ENCODE measurements around the gene FAM83F. TPM values are rescaled to one million over a fixed set of nuclear protein-coding genes. Genes with fewer than 3 reads are reported as not detected.

The FAM83F gene
- total RNA-seq, 1 donor from 2014 or later, result 1.4 TPM

- Histone ChIP-seq H3K36me3 (no peaks in the 10 kb centered on the region), H3K27me3 (ENCODE audit: low read depth) (peaks cover 52% of the 10 kb centered on the region), H3K4me1 (peaks cover 4% of the 10 kb centered on the region), H3K9me3 (no peaks in the 10 kb centered on the region), H3K4me3 (no peak overlapping the region), H3K27ac (no peak overlapping the region)
- TF ChIP-seq, protein P1, sequence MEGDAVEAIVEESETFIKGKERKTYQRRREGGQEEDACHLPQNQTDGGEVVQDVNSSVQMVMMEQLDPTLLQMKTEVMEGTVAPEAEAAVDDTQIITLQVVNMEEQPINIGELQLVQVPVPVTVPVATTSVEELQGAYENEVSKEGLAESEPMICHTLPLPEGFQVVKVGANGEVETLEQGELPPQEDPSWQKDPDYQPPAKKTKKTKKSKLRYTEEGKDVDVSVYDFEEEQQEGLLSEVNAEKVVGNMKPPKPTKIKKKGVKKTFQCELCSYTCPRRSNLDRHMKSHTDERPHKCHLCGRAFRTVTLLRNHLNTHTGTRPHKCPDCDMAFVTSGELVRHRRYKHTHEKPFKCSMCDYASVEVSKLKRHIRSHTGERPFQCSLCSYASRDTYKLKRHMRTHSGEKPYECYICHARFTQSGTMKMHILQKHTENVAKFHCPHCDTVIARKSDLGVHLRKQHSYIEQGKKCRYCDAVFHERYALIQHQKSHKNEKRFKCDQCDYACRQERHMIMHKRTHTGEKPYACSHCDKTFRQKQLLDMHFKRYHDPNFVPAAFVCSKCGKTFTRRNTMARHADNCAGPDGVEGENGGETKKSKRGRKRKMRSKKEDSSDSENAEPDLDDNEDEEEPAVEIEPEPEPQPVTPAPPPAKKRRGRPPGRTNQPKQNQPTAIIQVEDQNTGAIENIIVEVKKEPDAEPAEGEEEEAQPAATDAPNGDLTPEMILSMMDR (IDR thresholded peaks at IDR 0.05), result no peak
- DNase-seq (no peak), ATAC-seq (no peak)
- intact Hi-C loops (cut with DNase I), result no loop called here
These were observed 2.7 kb downstream of the FAM83F start for GRCh38 chr22:39997421-39997820.

DNA sequence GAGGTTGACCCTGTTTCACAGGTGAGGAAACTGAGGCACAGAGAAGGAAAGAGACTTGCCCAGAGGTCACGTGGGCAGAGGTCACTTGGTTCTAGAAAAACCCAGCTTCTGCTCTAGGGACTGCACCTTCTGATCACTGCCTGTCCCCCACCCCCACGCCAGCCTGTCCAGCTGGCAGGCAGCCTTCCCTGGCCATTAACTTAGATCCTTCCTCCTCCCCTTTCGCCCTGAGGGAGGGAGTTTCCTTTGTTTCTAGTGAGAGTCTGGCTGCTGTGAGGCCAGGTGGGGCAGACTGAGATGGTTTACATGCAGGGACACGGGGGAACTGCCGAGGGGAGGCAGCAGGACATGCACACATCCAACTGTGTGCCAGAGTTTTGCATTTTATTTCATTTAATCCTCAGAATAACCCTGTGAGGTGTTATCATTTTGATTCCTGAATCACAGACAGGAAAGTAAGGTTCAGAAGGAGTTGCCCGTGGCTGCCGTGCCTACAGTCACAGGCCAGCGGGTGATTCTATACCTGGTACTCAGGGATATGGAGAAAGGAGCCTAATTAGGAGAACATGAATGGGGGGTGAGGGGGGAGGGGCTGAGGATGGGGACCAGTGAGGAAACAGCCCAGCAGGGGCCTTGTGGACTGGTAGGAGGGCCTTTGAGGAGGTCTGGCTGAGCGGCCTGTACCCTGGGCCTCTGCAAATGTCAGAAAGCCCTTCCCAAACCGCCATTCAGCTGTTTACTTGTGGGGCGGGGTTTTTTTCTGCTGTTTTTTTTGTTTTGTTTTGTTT is 3.4 kb downstream of the FAM83F start:
- peaks cover 4% of the 10 kb centered on the region for H3K4me1 ChIP-seq
- no peak for ATAC-seq
- peaks cover 45% of the 10 kb centered on the region for H3K27me3 ChIP-seq (ENCODE audit: low read depth)
- DNase-seq, result no peak
- no peak overlapping the region for H3K4me3 ChIP-seq
- intact Hi-C loops (cut with DNase I), result no loop called here
- H3K27ac ChIP-seq, result no peak overlapping the region
- H3K9me3 ChIP-seq, result no peaks in the 10 kb centered on the region
- TF ChIP-seq, protein P1 (IDR thresholded peaks at IDR 0.05), result no peak
- H3K36me3 ChIP-seq, result no peaks in the 10 kb centered on the region

DNA sequence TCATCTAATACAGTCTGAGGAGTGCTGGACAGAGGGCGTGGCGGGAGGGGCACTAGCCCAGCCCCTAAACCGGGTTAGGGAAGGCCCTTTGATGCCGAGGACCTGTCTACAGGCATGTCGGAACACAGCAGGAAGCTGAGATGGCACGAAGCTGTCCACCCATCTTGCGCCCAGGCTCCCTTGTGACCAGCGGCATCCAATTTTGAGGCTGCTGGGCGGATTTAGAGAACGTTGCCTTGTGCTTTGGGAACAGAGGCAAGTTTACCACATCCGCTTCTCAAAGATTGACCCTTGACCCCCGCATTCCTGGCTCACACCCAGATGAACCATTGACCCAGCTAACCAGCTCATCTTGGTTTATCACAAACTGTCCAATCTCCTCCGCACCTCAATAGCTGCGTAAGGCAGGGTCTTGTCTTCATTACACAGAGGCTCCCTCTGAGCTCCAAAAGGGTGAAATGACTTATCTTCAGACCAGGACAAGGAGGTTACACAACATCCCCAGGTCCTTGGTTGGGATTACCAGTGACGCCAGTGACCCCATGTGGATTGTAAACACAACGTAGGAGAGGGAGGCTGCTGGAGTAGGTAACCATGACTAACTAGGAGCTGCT is 4.5 kb downstream of the FAM83F start:
- Histone ChIP-seq H3K27me3 (ENCODE audit: low read depth) (peaks cover 36% of the 10 kb centered on the region), H3K27ac (no peak overlapping the region), H3K4me1 (peaks cover 3% of the 10 kb centered on the region), H3K4me3 (no peak overlapping the region), H3K9me3 (no peaks in the 10 kb centered on the region), H3K36me3 (no peaks in the 10 kb centered on the region)
- intact Hi-C loops (cut with DNase I), result no loop called here
- DNase-seq, result no peak
- TF ChIP-seq, protein P1 (IDR thresholded peaks at IDR 0.05), result no peak
- ATAC-seq, result no peak

- H3K36me3 ChIP-seq, result no peaks in the 10 kb centered on the region
- no peaks in the 10 kb centered on the region for H3K4me1 ChIP-seq
- no peak overlapping the region for H3K4me3 ChIP-seq
- no peak overlapping the region for H3K27ac ChIP-seq
- DNase-seq, result no peak
- intact Hi-C loops (cut with DNase I), result no loop called here
- ATAC-seq, result no peak
- no peaks in the 10 kb centered on the region for H3K9me3 ChIP-seq
- peaks cover 29% of the 10 kb centered on the region for H3K27me3 ChIP-seq (ENCODE audit: low read depth)
- TF ChIP-seq, protein P1 (IDR thresholded peaks at IDR 0.05), result no peak
These were observed 5.4 kb downstream of the FAM83F start for GRCh38 chr22:40000171-40000570.

GRCh38 chr22:40001106-40001505 is 6.4 kb downstream of the FAM83F start:
- TF ChIP-seq, protein P1 (IDR thresholded peaks at IDR 0.05), result no peak
- H3K27ac ChIP-seq, result no peak overlapping the region
- ATAC-seq (no peak), DNase-seq (no peak)
- H3K36me3 ChIP-seq, result no peaks in the 10 kb centered on the region
- H3K4me3 ChIP-seq, result no peak overlapping the region
- peaks cover 19% of the 10 kb centered on the region for H3K27me3 ChIP-seq (ENCODE audit: low read depth)
- no peaks in the 10 kb centered on the region for H3K9me3 ChIP-seq
- intact Hi-C loops (cut with DNase I), result no loop called here
- H3K4me1 ChIP-seq, result no peaks in the 10 kb centered on the region
